ENCODE results near the gene DCAF6. TPM values are rescaled to one million over a fixed set of nuclear protein-coding genes. Genes with fewer than 3 reads are reported as not detected.
"Not testable (repeated sequence)": the region's sequence is repeated elsewhere in the genome, so short reads cannot be mapped to it uniquely, and the experiment has no call there.

Gene DCAF6
- total RNA-seq, 1 donor from 2014 or later, result 37.5 TPM

GRCh38 chr1:167923324-167924056 lies 13.0 kb upstream of the DCAF6 start:
- DNase-seq (ENCODE audit: low read depth), result no peak
- TF ChIP-seq CTCF (conservative IDR thresholded peaks at IDR 0.05; ENCODE audit: low read depth, low read length), result no peak
- no peak overlapping the region for H3K4me3 ChIP-seq (ENCODE audit: low read depth, low read length)

- no peak for TF ChIP-seq CTCF (conservative IDR thresholded peaks at IDR 0.05; ENCODE audit: low read depth, low read length)
- DNase-seq (ENCODE audit: low read depth), result no peak
- H3K4me3 ChIP-seq (ENCODE audit: low read depth, low read length), result no peak overlapping the region
Observed at GRCh38 chr1:167924102-167924501, 12.4 kb upstream of the DCAF6 start.

- DNase-seq (ENCODE audit: low read depth), result no peak
- no peak for TF ChIP-seq CTCF (conservative IDR thresholded peaks at IDR 0.05; ENCODE audit: low read depth, low read length)
- H3K4me3 ChIP-seq (ENCODE audit: low read depth, low read length), result no peak overlapping the region
Observed at GRCh38 chr1:167924543-167925231, 11.8 kb upstream of the DCAF6 start.

GRCh38 chr1:167926486-167926997 lies 9.9 kb upstream of the DCAF6 start:
- peak; percentile 43 for TF ChIP-seq CTCF (conservative IDR thresholded peaks at IDR 0.05; ENCODE audit: low read depth, low read length)
- peak overlapping the region; percentile 47 for H3K4me3 ChIP-seq (ENCODE audit: low read depth, low read length)
- DNase-seq (ENCODE audit: low read depth), result no peak

- H3K4me3 ChIP-seq (ENCODE audit: low read depth, low read length), result peak overlapping the region; percentile 47
- TF ChIP-seq CTCF (conservative IDR thresholded peaks at IDR 0.05; ENCODE audit: low read depth, low read length), result no peak
- DNase-seq (ENCODE audit: low read depth), result peak; percentile 75
Observed at GRCh38 chr1:167927046-167927754, 9.3 kb upstream of the DCAF6 start.

- TF ChIP-seq CTCF (conservative IDR thresholded peaks at IDR 0.05; ENCODE audit: low read depth, low read length), result no peak
- no peak for DNase-seq (ENCODE audit: low read depth)
- peak overlapping the region; percentile 47 for H3K4me3 ChIP-seq (ENCODE audit: low read depth, low read length)
Observed at GRCh38 chr1:167928457-167928852, 8.0 kb upstream of the DCAF6 start.

- DNase-seq (ENCODE audit: low read depth), result not testable (repeated sequence)
- H3K4me3 ChIP-seq (ENCODE audit: low read depth, low read length), result peak overlapping the region; percentile 47
Observed at GRCh38 chr1:167928919-167929318, 7.6 kb upstream of the DCAF6 start.
